Measurements from ENCODE around the gene PIH1D2.

The PIH1D2 gene, protein sequence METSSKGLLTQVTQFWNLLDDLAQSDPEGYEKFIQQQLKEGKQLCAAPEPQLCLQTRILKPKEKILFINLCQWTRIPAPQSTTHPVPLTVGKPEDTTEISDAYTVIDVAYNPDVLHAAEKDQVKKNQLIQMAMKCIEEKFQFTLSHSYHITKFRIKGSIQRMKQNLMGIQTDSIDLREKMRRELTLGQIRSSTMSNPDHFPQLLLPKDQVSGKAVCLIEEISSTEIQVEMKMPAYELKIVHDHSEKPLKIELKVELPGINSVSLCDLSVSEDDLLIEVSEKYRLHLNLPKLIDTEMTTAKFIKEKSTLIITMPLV

DNA sequence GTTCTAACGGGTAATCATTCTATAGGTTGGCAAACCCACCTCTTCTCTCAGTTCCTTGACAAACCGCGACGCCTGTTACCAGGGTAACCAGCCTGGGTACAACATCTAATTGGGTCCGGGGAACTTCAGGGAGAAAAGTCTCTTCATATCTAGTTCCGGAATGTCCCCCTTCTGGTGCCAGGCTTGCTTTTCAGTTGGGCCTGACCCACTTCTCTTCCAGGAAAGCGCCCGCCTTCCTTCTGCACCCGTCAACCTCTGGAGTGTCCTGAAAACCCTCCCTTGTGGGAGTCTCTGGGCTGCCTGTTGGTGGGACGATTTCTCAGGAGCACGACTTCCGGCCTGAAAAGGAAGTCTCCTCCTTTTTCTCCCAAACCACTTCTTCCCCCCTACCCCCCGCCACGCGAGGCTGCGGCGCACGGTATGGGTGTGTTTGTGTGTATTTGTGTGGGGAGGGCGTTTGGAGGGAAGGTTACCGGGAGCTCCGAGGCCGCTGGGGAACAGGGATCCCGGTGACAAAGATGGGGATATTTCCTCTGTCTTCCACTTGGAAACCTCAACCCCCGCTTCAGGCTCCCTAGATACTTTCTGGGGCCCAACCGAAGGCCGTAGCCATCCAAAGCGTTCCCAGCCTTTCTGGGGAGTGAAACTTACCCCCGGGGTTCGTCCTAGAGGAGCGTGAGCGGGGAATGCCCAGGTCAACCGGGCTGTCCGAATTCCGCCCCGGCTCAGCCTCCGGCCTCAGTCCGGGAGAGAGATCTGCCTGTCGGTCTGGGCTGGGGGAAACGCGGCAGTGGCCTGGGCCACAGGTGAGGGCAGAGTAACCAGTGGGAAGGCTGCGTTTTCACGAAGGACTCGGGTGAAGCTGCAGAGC lies at the start of gene PIH1D2, which contains the start of gene NKAPD1:
TSS of gene PIH1D2 (minus strand) at position 77 of the 871 bp plus-strand sequence. CDS start 843 bp downstream, outside the sequence.
TSS of gene NKAPD1 (plus strand) at position 359 of the 871 bp plus-strand sequence. CDS start 1,276 bp downstream, outside the sequence.
- H3K4me3 ChIP-seq (ENCODE audit: low read depth, low read length): peak within 1 kb of the TSS; percentile 83
- TF ChIP-seq, protein P1, sequence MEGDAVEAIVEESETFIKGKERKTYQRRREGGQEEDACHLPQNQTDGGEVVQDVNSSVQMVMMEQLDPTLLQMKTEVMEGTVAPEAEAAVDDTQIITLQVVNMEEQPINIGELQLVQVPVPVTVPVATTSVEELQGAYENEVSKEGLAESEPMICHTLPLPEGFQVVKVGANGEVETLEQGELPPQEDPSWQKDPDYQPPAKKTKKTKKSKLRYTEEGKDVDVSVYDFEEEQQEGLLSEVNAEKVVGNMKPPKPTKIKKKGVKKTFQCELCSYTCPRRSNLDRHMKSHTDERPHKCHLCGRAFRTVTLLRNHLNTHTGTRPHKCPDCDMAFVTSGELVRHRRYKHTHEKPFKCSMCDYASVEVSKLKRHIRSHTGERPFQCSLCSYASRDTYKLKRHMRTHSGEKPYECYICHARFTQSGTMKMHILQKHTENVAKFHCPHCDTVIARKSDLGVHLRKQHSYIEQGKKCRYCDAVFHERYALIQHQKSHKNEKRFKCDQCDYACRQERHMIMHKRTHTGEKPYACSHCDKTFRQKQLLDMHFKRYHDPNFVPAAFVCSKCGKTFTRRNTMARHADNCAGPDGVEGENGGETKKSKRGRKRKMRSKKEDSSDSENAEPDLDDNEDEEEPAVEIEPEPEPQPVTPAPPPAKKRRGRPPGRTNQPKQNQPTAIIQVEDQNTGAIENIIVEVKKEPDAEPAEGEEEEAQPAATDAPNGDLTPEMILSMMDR (IDR thresholded peaks at IDR 0.05; ENCODE audit: borderline replicate concordance, insufficient read depth, low read depth, low read length): no peak

DNA sequence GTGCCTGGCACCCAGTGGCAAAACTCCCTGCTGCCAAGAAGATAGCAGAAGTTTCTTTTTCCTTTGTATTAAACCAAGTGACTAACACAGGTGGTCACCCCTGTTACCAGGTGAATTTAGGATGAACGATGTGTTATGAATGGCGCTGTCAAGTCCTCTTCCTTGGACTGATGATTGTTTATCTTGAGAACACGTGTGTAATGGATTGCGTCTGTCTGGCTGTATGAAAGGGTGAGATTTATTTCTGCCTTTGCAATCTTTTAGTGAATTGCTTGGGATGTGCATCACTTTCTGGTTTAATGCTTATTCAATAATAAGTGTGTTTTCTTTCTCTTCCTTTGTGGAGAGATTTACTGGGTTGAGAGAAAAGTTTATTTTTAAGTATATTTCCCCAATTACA lies 49.3 kb upstream of the PIH1D2 start:
- TF ChIP-seq, protein P1 (IDR thresholded peaks at IDR 0.05; ENCODE audit: borderline replicate concordance, insufficient read depth, low read depth, low read length): no peak
- no peak overlapping the region for H3K4me3 ChIP-seq (ENCODE audit: low read depth, low read length)

DNA sequence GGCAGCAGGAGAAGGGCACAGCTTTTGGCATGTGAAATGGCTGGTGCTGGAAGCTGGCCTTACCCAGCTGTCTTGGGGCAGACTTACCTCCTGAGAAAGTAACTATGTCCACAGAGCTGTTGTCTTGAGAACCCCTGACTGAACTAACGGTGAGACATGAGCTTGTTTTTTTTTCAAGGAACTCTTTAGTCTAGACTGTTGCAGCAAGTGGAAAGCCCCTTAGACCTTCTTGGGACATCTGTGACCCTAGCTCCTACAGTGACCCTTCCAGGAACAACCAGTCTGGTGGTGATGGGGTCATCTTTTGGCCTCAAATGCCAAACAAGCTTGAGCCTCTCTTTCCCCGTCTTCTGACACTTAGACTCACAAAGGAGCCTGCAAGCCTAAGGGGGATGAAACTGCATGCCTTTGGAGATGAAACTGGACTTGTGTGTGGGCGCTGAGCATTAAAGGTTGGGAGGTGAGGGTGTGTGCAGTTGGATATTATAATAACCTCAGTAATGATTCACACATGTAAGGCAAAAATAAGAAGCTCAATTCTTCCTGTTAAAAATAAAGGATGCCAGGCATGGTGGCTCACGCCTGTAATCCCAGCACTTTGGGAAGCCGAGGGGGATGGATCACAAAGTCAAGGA lies 48.3 kb upstream of the PIH1D2 start:
- TF ChIP-seq, protein P1 (IDR thresholded peaks at IDR 0.05; ENCODE audit: borderline replicate concordance, insufficient read depth, low read depth, low read length): no peak
- no peak overlapping the region for H3K4me3 ChIP-seq (ENCODE audit: low read depth, low read length)

DNA sequence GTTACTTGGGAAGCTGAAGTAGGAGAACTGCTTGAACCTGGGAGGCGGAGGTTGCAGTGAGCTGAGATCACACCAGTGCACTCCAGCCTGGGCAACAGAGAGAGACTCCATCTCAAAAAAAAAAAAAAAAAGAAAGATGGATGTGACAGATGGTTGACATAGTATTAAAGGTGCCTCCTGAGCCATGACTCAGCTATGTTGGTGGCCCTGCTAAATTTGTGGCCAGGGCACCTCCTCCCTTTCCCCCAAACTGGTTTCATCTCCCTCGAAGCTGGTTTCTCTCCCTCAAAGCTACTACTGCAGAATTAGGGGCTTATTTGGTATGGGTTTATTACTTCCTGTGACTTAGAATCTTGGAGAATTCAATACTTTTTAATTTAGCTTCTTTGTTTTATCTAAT lies 44.4 kb upstream of the PIH1D2 start:
- TF ChIP-seq, protein P1 (IDR thresholded peaks at IDR 0.05; ENCODE audit: borderline replicate concordance, insufficient read depth, low read depth, low read length): no peak

DNA sequence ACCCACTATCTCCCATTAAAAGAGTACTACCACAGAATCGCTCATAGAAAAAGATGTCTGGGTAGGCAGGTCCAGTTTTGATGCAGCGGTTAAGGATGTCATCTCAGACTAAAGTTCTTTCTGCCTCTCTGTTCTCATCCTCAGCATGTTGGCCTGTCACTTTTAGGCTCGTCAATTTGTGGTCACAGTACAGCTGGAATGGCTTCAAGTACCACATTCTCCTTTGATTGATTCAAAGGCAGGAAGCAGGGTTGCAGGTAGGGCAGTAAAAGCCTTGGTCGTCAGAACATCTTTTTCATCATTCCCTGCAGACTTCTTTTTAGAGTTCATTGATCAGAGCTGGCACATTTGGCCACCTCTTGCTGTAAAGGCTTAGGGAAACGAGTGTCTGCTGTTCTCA lies 41.6 kb upstream of the PIH1D2 start:
- TF ChIP-seq, protein P1 (IDR thresholded peaks at IDR 0.05; ENCODE audit: borderline replicate concordance, insufficient read depth, low read depth, low read length): no peak
- no peak overlapping the region for H3K4me3 ChIP-seq (ENCODE audit: low read depth, low read length)

More for the DNA sequence above, 44.4 kb upstream of the PIH1D2 start:
- no peak overlapping the region for H3K4me3 ChIP-seq (ENCODE audit: low read depth, low read length)

DNA sequence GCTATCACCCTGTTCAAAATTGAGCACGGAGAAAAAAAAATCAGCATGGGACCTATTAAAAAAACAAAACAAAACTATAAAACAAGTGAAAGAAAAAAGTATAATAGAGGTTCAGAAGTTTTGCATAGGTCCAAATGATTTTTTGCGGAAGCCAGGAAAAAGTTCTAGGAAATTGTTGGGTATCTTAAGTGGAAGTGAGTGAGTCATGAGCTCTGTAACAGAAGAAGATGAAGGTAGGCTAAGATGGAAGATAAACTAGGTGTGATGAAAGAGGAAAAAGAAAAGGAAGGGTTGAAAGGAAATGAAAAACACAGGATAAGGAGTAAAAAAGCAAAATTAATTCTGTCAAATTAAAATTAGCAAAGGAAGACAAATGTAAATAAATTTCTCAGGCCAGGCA lies 40.6 kb upstream of the PIH1D2 start:
- H3K4me3 ChIP-seq (ENCODE audit: low read depth, low read length): no peak overlapping the region
- TF ChIP-seq, protein P1 (IDR thresholded peaks at IDR 0.05; ENCODE audit: borderline replicate concordance, insufficient read depth, low read depth, low read length): no peak

All from GM12875 (cell line).